HG02973 (cell line): ENCODE measurements around the gene ENTHD1.
"Not testable (repeated sequence)": the region's sequence is repeated elsewhere in the genome, so short reads cannot be mapped to it uniquely, and the experiment has no call there.

Experiments used
- ATAC-seq: cut with Tn5 transposase; IDR thresholded peaks from one replicate; pipeline ENCODE4 v1.9.1; 2021; ENCODE audit warnings: moderate library complexity; ENCODE audit not compliant: unreplicated experiment

ENTHD1 gene

DNA sequence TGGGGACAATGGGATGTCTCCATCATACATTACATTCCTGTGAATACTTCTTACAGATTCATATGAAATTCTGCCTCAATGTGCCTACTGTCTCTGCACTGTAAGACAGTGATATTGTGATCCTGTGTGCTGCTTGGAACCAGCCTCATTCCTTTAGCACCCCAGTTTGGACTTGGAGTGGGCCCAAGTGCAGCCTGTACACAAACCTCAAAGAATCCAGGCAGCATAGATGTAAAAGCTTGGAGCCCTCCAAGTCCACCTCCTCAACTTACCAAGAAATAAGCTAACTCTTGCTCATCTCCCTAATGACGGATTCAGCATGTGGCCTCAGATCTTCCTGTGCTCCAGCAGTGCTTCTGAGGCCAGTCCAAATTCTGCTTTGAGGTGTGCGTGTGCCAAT, 31.7 kb upstream of the ENTHD1 start:
- ATAC-seq: no peak

DNA sequence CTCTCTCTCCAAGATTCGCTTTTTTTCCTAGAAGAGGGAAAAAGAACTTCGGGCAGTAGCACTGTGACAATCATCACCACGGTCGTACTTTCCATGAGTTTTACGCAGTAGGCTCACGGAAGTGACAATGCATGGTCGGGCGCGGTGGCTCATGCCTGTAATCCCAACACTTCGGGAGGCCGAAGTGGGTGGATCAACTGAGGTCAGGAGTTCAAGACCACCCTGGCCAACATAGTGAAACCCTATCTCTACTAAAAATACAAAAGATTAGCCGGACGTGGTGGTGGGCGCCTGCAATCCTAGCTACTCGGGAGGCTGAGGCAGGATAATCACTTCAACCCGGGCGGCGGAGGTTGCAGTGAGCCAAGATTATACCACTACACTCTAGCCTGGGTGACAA, 30.7 kb upstream of the ENTHD1 start:
- ATAC-seq: no peak

DNA sequence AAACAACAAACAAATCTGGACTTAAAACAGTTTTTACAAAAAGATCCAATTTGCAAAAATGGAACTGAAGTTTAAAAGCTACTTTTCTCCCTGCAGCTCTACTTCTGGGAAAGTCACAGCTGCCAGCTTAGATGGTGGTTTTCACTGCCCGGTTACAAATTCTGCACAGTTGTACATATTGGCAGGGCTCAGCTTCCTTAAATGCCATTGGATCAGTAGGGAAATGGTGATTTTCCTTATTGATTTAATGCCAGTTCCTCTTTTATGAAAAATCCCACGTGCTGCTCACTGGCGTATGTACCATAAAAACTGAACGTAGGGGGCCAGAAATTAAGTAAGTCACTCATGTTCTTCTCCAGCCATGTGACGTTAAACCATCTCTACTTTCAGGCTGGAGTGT, 30.1 kb upstream of the ENTHD1 start:
- ATAC-seq: no peak

DNA sequence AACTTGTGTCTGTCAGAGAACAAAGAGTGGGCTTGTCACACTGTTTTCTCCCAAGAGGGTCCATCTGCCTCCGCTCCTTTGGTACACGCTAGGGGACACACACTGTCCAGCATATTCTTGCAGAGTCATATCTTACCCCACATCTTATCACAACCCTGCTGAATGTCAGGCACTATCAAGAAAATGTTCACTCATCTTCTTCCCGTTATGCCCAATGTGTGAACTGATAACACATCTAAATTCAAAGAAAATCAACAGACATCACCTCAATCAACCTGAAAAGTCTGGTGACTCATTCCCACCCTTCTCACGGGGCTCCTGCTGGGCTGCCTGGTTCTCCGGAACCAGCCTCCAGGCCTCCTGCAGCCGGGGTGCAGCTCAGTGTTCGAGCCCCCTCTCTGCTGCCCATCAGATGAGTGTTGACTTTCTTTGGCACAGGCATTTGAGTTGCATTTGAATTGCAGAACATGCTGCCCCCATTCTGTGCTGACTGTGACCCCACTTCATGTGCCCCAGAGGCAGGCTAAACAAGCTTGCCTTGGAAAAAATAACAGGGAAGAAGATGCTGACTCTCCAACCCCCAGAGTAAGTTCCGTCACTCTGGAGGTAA, 26.7 kb upstream of the ENTHD1 start:
- ATAC-seq: no peak

DNA sequence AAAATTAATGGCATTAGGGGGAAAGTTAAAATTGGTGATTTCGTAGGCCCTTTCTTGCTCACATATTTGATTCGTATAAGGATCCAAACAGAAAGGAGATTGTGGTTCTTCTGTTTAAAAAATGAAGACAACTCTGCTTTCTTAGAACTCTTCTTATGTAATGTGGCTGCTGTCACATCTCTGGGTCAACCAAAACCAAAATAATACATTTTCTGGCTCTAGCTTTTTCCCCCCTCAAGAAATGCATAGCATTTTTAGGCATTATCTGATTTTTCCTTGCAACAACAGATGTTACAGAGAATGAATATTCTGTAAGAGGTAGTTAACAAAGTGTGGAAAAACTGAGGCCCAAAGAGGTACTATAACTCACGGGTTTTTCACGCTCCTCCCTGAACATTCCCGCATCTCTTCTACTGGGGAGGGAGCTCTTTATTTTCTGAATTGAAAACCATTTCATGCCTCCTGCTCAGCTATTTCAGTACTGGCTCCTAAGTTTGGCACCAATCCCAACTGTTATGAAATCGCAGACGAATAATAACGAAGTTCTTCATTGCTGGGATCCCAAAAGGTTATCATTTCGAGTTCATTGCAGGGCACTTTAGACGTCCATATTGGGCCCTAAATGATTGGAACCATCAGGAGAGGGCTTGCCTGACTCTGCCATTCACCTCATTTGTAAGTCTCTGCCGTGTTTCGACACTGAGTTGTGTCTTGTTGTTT, 24.4 kb upstream of the ENTHD1 start:
- no peak for ATAC-seq

DNA sequence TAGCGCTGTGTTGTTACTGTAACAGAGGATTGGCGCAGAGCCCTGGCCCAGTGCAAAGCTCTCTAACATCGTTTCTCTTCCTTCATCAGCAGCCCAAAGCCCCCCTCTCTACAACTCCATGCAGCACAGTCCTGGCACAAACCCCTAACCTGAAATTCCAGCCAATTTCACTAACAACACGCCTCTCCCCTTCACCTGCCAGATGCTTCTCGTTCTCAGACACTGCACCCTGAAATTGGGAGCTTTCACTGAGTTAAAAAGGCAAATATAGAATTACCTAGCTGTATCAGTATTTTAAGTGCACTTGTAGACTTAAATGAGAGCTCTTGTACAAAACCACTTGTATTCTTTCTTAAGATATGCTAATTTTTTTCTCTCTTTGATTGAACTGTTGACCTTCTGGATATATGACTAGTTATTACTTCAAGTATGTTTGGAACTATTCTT, 23.7 kb upstream of the ENTHD1 start:
- ATAC-seq: no peak

DNA sequence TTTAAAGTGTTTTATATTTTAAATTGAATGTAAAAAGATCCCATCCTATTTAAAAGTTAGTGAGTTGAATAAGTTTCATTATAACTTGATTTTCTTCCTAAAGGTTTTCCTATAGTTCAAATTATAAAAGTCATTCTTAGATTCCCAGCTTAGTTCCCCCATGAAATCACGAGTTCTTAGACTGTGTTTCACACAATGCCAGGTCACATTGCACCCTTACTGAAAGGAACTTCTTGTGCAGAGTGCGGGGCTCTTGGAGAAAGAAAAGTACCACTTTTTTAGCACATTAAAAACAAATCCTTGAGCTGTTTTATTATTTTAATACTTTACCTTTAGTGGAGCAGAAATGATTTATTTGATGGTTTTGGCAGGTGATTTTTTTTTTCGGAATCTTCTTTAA, 22.9 kb upstream of the ENTHD1 start:
- no peak for ATAC-seq

DNA sequence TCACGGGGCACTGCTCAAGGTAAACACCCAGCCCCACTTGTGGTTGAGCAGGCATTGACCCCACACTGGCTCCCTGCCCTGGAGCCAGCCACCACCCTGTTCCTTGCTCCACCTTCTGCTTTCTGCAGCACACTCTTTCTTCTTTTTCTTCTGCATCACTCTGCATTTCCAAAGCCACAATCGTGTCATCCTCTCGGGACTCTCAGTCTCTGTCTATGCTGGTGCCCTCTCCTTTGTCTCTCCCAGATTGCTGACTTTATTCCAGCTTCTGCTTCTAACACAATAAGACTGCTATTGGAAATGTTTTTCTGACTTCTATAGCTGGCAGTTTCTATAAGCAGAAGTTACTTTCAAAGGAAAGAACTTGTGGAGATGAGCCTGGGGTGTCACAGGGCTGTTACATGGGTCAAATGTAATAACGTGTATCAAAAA, 21.8 kb upstream of the ENTHD1 start:
- ATAC-seq: no peak

DNA sequence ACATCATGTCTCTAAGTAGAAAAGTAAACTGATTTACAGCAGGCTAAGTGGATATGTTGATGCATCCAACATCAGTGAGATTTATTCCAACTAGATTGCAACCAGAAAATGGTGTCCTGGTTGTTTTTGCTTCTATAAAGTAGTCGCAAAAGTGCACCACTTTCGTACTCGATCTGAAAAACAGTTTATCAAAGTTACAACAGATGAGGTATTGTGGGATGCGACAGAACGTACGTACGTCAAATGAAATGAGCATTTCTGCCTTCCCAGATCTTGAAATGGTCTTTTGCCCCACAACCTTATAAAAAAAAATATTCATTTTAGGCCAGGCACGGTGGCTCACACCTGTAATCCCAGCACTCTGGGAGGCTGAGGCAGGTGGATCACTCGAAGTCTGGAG, 21.0 kb upstream of the ENTHD1 start:
- ATAC-seq: no peak

DNA sequence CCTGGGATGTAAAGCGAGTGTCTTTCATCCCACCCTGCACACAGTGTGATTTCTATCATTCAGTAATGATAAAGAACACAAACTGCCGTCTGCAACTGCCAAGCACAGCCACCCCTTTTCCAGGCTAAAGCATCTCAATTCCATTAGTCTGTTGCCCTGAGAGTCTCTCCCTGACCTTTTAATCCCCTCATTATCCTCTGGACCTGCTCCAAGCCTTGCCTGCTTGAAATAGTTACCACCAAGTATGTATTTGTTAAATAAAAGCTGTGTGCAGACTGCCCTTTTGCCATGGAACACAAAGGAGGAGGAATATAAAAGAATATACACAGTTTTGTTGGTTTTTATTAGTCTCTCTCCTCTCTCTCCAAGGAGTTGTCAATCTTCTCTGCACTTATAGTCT, 20.3 kb upstream of the ENTHD1 start:
- ATAC-seq: no peak

DNA sequence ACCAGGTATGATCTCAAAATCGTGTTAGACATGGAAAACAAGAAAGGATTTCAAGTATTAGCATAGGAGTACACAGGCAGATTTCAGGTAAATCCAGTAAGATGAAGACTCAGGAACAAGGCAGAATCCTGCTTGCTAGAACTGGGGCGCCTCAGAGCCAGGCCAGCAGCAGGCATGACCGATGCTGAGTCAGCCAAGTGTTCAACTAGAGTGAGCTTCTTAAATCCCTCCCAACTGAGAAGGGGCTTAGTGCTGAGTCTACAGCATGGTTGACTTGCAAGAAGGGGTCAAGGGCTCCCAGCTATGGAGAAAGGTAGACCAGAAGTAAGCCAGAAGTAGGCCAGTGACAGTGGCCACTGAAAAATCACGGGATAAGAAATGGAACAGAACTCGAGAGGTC, 19.8 kb upstream of the ENTHD1 start:
- no peak for ATAC-seq

DNA sequence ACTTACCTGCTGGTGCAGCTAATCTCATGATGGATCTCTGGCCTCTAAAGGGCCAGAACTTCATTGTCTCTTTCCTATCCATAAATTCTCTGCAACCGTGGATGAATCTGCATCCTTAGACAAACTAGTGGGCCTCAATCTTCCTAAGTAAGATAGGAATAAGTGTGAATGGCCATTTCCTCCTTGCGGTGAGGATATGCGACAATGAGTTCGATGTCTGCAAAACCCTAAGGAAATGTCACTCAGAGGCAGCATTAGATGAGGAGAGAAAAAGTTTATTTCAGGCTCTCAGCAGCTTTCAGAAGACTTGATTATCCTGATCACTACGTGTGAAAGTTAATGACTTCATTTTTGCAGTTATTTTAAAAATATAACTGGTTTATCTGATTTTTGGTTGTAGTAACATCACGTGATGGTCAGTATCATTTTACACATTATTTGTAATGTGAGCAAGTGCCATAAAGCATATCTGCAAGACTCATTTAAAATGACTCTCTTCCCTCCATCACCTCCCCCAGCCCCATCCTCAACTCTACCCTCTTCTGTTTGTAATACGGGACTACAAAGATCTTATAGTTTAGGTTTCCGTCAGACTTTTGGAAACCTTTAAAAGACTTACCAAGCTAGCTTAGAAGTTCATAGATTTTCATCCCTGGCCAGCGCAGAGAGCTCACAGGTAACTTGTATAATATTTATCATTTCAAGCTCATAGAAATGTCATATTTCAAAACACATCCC, 17.5 kb upstream of the ENTHD1 start:
- no peak for ATAC-seq

DNA sequence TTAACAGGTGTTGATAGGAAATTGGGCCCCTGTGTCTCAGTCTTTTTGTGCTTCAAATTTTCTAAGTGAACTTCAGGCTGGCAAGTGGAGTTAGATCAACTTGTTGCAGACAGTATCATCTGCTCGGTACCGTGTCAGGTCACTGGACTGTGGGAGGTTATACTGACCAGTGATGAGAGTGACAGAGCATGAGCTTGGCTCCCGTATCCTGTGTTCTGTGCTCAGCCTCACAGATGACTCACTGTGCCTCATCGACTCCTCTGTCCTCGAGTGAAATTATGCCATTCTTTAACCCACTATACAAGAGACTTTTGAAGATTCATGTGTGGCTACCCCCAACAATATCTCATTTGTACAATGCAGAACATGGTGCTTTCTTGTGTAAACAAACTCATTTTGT, 15.2 kb upstream of the ENTHD1 start:
- ATAC-seq: no peak

DNA sequence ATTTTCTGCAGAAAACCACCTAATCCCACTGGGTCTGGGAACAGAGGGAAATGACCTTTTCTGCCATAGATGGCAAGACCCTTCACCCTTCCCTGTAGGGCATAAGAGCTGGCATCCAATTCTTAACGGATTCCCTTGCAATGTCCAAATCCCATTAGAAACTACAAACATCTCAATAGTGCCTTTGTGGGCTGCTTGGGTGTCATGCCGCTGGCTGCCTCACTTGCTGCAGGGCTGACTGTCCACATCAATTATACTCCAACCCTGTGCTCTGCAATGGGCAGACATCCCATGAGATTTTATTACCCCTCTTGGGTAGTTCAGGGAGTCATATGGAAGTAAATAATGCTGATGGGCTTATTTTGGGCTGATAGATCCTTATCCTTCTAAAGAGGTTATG, 14.6 kb upstream of the ENTHD1 start:
- ATAC-seq: no peak

DNA sequence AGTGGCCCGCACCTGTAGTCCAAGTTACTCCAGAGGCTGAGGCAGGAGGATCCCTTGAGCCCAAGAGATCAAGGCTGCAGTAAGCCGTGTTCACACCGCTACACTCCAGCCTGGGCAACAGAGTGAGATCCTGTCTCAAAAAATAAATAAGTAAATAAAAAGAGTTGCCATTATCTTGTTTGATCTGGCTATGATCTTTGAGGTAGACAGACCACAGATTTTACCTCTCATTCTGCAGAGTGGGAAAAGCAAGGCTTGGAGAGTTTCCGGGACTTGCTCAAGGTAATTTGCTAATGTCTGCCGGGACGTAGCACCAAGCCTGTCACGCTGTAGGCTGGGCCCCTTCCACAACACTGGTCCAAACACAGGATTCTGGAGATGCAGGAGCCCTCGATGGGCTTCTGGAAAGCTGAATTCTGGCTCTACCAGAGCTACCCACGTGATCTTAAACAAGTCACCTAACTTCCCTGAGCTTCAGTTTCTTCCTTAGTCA, 14.1 kb upstream of the ENTHD1 start:
- no peak for ATAC-seq

DNA sequence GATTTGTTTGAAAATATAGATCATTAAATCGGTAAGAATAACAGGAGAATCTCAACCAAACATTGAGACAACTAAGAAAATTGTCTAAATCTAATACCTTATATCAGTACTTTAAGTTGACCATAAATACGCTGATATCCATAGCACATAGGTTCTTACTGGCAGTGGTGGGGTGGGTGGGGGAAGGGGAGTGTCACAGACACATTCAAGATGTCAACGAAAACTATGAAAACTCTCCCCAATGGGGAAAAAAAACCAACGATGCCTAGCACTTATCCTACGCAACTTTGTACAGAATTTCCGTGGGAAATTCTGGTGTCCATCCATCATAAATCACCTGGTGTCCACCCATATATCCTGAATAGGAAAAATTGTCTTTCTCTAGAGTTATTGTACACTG, 13.5 kb upstream of the ENTHD1 start:
- no peak for ATAC-seq

DNA sequence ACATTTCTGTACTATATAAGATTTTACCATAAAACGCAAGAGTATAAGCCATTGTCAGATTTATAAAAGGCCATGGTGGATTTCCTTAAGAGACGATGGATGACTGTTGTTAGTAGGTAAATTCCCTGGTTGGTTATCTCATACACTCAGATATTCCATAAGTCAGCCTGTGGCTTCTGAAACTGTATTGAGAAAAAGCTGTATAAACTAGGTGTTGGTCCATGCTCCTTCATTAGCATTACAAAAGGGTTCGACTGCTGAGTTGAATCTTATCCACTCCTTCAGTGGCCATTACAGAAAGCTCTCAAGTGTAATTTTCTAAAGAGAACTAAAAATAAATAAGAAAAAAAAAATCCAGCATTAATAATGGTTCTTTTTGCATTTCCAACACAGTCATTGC, 12.6 kb upstream of the ENTHD1 start:
- no peak for ATAC-seq

DNA sequence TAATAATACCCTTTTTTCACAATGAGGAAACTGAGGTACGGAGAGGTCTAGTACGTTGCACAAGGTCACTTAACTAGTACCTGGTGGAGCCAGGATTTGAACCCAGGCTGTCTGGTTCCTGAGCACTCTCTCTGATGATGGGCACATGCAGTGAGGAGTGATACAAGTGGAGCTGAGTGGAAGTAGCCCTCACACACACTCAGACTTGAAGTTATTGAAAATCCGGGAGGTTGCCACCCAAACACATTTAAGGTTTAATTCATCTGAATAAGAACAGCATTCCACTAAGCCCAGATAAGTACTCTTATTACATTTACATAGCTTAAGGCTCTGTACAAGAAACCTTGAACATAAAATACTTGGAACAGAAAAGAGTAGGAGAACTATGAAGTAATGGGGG, 12.1 kb upstream of the ENTHD1 start:
- no peak for ATAC-seq

DNA sequence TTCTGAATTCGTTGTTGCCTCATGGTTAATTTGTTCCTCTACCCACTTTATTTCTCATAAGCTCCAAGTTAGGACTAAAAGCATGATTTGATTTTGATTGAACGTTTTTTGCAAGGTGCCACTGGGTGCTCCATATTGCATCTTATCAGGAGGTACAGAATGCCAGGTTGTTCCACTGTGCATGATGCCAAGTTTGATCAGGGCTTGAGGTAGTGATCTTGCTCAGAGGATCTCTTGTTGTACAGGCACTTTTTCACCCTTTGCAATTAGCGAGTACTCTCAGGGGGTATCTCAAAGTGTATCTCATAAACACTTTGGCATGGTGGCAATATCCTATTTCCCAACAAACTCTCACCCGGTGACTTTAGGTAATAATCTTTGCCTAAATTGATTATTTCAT, 11.3 kb upstream of the ENTHD1 start:
- no peak for ATAC-seq

DNA sequence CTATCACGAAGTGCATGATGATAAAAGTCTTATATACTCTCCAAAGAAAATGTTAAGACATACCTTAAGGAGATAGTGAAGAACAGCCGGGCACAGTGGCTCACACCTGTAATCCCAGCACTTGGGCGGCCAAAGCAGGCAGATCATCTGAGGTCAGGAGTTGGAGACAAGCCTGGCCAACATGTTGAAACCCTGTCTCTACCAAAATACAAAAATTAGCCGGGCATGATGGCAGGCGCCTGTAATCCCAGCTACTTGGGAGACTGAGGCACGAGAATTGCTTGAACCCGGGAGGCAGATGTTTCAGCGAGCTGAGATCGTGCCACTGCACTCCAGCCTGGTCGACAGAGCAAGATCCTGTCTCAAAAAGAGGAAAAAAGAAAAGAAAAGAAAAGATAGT, 10.5 kb upstream of the ENTHD1 start:
- ATAC-seq: not testable (repeated sequence)

DNA sequence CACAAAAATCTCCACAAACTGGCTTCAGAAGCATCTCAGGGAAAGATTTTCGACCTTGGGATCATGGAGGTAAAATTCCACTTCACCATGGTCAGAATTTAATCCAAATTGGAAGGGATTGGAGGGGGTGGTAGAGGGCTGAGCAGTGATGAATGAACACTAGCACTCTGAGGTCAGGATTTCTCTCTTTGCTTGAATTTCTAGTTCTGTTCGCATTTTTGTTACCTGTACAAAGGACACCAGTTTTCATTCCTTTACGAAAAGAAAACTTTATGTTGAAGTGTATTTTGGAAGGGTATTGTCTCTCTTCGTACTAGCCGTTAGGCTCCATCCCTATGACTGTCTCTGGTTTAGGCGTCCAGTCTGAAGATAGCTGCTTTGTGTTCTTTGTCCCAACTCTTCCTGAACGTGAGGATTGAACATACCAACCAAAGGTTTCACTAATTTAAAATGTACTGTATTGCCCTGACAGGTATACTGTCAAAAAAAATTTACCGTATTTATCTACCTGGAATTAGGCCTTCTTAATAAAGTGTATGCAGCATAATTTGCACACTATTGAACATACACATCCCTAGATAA, 8.1 kb upstream of the ENTHD1 start:
- no peak for ATAC-seq
